GM10847 (cell line): ENCODE measurements around the gene NOL12.

ENCODE experiments used
- POLR2A ChIP-seq: IDR thresholded peaks from 2 replicates; pipeline ENCODE4 v1.6.1; 2011; ENCODE audit not compliant: insufficient read length; ENCODE audit errors: extremely low read depth

Gene NOL12, protein sequence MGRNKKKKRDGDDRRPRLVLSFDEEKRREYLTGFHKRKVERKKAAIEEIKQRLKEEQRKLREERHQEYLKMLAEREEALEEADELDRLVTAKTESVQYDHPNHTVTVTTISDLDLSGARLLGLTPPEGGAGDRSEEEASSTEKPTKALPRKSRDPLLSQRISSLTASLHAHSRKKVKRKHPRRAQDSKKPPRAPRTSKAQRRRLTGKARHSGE

DNA sequence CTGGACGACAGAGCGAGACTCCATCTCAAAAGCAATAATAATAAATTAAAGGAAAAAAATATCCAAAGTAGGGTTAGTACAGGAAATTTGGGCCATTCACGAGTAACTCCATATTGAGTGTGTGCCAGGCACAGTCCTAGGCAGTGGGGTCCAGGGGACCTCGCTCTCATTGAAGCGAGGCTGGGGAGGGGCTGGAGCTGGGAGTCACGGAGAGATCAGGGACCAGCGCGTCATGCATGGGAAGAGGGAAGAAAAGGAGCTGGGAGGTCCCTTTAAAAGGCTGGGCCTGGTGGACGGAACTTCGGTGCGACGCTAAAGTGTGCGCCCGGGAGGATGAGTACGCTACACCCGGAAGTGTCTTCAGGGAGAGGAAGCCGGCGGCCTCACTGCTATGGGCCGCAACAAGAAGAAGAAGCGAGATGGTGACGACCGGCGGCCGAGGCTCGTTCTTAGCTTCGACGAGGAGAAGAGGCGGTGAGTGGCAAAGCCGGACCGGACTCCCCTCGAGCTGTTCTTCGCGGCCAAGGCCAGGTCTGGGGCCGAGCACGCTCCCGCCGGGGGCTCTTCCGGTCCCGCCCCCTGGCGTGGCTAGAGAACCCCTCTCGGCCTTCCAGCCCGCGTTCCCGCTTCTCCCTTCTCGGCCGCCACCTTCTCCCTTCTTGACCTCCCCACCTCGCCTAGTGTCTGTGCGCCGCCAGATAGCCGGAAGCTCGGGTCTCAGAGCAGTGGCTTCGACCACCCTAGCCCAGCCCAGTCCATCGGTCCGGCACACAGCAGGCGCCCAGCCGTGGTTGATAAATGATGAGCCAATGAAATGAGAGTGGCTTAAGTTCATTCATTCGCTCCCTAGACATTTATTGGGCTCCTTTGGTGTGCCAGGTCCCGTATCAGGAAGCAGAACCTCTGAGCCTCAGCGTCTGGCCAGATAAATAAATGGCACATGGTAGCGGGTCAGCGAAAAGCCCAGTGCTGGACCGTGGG is at the start of gene NOL12:
Gene NOL12, plus strand, starts transcription at position 342 of the 981 bp plus-strand sequence. Its CDS starts 50 bp downstream, at position 392.
- peak; percentile 16 for TF ChIP-seq POLR2A

DNA sequence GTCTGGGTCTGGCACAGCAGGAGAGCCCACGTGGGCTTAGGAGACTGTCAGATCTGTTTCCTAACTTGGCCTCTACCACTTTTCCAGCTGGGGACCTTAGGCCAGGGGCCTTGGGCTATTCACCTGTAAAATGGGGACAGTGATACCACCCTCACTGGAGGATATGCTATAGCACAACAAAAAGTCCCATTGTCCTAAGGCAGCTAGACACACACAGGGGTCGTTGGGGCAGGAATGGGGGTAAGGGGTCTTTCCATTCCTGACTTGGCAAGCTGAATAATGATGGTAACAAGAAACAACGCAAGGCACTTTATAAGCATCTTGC is 49.2 kb upstream of the NOL12 start:
- no peak for TF ChIP-seq POLR2A

DNA sequence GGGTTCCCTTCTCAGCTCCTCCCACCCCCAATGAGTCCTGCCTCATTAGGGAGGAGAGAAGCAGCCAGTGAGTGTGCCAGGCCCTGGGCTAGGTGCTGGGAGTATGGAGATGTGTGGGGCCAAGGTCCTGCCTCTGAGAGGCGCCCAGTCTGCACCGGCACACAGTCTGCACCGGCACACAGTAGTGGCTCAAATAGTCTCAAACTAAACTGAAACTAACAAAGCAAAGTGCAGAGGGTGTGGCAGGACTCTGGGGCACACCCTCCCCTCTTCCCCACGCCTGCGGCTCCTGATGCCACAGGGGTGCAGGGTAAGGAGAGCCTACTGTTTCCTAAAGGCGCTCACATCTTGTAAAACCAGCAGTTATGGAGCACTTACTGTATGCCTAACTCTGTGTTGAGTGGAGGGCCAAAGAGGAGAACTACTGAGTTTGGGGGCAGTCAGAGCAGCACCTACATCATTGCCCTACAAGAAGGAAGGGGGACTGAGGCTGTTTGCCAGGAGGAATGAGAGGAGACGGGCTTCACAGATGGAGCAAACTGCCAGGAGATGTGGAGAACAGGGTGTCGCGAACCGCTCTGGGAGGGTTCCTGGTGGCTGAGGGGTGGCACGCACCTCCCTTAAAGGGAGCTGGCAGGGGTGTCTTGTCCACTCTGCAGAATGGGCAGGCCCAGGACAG is 47.6 kb upstream of the NOL12 start:
- TF ChIP-seq POLR2A: no peak

DNA sequence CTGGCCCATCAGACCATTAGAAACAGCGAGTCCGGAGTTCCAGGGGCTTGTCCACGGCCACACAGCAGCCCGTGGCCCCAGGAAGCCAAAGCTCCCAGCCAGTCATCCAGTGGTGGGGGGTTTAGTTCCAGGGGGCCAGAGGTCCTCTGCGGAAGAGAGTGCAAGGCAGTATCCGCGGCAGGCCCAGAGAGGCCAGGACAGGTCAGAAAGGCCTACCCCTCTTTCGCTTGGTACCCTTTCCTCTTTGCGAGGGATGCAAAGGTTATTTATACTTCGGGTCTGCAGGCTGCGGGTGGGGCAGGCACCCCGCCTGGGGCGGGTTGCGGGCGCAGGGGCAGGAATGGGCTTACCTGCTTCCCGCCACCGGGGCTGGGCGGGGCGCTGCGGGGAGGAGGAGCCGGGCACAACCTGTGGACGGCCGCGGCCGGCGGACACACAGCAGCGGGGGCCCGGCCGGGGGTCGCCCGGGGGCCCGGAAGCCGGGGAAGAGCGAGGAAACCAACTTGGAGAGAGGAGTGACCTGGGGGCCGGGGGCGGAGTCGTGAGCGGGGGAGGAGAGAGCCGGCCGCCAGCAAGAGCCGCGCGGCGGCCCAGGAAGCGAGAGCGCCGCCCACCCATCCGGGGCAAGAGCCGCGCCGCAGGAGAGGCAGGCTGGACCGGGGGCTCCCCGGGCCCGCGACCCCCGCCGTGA is 46.9 kb upstream of the NOL12 start, which contains the start of gene SH3BP1:
Gene SH3BP1, plus strand, starts transcription at position 600 of the 691 bp plus-strand sequence. CDS start 119 bp downstream, outside the sequence.
- TF ChIP-seq POLR2A: no peak

DNA sequence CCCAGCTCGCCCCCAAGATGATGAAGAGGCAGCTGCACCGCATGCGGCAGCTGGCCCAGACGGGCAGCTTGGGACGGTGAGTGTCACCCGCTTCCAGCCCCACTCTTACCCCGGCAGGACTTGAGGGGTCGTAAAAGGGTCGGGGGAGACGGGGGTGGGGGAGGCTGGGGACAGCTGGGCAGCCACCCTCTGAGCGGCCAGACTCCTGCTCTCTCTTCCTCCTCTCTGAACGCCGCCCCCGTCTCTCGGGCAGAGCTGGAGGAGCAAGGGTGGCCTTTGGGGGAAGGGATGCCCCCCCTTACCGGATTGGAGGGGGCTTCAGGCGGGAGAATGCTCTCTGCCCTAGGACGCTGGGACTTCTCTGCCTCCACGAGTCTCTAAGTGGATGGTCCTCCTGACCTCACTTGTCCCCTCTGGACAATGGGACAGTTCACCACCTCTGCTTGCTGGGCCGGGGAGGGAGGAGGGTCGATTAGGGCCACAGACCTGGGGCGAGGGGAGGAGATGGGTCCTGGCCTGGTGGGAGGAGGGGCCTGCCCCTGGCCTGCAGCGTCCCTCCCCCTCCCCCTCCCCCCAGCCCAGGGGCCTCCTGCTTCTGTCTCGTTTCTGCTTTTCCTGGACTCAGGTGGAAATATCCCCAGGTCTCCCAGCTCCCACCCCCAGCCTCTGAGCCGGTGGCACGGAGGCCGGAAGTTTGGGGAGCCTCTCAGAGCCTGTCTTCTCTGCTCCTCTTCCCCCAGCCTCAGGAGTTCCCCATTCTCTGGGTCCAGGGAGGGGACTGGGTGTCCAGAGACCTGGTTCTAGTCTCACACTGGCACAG is 46.2 kb upstream of the NOL12 start:
- no peak for TF ChIP-seq POLR2A

DNA sequence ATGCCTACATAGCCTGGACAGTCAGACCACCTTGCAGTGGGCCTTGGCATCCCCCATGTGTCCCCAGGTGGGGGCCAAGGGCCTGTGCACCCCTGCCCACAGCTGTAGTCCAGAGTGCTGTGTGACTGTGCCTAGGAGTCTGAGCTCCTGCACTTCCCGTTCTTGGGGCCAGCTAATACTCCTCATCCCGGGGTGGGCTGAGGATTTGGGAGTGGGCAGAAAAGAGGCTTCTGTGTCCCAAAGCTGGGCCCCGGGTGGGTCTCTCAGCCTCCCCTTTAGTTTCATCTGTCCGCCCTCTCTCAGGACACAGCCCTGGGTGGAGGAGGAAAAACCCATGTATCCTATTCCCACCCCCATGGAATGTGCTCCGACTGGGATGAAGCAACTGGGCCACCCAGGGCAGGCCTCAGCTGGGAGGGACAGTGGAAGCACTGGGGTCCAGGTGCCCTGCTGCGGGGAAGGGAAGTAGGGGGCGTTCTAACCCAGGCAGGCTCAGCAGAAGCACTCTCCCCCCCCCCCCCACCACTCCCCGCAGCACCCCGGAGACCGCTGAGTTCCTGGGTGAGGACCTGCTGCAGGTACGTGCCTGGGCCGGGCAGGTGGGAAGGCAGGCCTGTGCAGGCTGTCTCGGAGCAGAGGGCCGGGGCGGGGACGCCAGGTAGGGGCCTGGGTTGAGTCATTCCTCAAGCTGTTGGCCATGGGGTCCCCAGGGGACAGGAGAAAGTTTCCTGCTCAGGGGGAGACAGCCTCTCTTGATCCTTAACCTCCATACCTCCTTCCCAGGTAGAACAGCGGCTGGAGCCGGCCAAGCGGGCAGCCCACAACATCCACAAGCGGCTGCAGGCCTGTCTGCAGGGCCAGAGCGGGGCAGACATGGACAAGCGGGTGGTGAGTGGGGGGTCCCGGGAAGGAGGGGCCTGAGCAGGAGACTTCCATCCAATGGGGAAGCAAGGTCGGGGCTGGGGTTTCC is 45.3 kb upstream of the NOL12 start:
- TF ChIP-seq POLR2A: no peak

DNA sequence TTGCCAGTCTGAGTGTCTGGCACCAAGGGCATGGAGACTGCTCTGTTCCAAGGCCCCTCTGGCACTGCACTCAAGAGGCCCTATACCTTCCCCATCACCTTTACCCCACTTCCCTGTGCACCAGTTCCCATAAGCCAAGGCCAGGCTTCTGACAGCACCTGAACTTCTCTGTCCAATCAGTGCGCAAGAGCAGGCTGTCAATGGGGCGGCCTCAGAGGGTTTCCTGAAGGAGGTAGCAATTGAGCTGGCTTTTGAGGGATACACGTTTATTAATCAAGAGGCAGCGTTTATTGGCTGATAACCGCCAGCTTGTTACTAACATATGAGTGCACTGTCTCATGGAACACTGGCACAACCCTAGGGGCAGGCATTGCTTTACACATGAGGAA is 44.6 kb upstream of the NOL12 start:
- TF ChIP-seq POLR2A: no peak

DNA sequence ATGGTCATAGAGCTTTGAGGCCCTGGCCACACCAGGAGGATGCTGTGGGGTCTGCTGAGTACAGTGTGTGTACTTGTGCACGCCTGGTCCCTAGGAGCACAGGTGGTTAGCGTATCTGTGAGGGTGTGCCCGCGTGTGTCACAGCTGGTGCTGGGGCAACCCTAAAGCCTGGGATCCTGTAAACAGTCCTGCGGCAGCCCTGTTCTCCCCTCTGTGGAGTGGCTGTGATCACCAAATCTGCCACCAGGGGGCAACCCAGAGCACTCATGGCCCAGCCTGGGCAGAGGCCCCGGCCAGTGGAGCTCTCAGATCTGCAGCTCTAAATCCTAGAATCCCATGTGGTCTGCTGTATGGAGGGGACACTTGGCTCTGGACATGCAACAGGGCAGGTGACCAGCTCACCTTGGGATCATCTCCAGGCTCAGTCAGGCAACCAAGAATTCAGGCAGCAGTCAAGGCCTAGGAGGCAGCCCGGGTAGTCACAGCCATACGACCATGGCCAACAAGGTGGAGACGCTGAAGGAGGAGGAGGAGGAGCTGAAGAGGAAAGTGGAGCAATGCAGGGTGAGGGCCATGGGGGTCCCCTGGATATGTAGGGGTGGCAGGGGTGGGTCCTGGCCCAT is 42.8 kb upstream of the NOL12 start:
- no peak for TF ChIP-seq POLR2A

DNA sequence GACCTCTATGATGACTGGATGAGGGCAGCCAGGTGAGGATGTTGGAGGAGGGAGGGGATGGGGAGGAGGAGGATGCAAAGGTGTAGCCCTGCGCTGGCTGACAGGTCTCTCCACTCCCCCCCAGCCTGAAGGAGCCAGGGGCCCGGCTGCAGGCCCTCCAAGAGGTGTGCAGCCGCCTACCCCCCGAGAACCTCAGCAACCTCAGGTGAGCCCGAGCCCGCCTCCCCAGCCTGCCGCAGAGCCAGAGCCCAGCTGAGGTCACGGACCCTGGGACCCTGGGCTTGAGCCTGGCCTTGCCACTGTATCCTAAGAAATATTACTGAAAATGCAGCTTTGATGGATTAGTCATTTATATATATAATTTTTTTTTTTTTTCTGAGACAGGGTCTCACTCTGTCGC is 38.8 kb upstream of the NOL12 start:
- TF ChIP-seq POLR2A: no peak

DNA sequence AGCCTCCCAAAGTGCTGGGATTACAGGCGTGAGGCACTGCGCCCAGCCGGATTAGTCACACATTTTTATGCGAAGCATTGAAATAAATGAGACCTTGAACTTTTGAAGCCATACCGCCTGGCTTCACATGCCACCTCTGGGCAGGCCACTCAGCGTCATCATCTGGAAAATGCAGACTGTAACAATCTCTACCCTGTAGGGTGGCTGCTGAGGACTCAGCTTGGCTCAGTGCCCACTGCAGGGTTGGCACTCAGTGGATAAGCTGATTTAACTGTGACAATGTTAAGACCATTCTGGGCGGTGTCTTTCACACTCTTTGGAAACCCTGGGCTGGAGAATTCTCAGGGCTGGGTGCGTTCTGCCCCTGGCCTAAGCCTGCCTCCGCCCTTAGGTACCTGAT is 38.2 kb upstream of the NOL12 start:
- no peak for TF ChIP-seq POLR2A

DNA sequence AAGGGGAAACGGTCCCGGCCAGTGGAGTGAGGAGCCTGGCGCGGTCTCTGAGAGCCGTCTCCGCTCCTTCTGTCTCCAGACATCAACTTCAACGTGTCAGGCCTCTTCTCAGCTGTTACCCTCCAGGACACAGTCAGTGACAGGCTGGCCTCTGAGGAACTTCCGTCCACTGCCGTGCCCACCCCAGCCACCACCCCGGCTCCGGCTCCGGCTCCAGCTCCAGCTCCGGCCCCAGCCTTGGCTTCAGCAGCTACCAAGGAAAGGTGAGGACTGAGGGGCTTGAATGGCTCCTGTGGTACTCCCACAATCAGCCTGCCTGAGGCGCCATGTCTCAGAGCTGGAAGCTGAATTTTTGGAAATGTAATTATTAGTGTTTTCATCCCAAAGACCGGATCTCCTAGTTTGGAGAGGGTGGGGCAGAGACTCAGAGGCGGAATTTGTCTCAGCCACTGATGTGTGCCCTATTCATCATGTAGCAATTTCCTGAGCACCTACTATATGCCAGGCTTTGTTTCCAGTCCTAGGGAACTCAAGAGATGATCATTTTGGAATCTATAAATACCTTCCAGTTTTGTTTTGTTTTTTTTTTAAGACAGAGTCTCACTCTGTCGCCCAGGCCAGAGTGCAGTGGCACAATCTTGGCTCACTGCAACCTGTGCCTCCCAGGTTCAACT is 35.5 kb upstream of the NOL12 start:
- no peak for TF ChIP-seq POLR2A

DNA sequence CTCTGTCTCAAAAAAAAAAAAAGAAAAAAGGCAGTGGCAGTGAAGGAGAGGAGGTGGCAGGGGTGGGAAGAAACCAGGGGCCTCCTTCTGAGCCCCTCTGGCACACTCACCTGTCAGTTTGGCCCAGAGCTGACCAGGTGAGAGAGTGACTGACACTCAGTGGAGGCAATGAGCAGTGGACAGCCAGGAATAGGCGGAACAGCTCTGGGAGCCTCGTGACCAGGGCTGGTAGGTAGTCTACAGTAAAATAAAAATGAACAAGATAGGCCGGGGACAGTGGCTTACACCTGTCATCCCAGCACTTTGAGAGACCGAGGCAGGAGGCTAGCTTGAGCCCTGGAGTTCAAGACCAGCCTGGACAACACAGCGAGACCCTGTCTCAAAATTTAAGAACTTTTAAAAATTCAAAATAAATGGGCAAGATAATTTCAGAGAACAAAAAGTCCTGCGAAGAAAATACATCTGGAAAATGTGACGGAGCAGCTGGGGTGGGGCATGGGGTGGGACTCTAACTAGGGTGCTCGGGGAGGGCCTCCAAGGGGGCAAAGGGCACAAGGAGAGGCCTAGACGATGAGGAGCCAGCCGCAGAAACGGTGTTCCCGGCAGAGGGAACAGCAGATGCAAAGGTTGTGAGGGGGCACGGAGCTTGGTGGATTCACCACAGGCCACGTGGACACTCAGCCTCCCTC is 31.4 kb upstream of the NOL12 start:
- TF ChIP-seq POLR2A: no peak
